ENCODE measurements around the gene GMNN. TPM values are rescaled to one million over a fixed set of nuclear protein-coding genes. Genes with fewer than 3 reads are reported as not detected.
"Not testable (repeated sequence)": the region's sequence is repeated elsewhere in the genome, so short reads cannot be mapped to it uniquely, and the experiment has no call there.

GMNN gene
- total RNA-seq, 1 experiment from 2014 or later: 114 TPM

DNA sequence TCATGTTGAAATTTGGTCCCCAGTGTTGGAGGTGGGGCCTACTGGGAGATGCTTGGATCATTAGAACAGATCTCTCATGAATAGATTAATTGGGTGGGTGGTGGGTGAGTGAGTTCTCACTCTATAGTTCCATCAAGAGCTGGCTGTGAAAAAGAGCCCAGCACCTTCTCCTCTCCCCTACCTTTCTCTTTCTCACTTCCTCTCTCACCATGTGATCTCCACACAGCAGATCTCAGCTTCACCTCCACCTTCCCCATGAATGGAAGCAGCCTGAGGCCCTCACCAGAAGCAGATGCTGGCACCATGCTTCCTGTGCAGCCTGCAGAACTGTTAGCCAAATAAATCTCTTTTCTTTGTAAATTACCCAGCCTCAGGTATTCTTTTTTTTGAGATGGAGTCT, 12.9 kb upstream of the GMNN start:
- no peak for DNase-seq (ENCODE audit: low read depth)

- DNase-seq (ENCODE audit: low read depth): no peak
These were observed 11.2 kb upstream of the GMNN start for GRCh38 chr6:24763578-24763977.

- DNase-seq (ENCODE audit: low read depth): not testable (repeated sequence)
These were observed 9.6 kb upstream of the GMNN start for GRCh38 chr6:24764833-24765828.

GRCh38 chr6:24765968-24766367, 8.8 kb upstream of the GMNN start:
- not testable (repeated sequence) for DNase-seq (ENCODE audit: low read depth)

- no peak for DNase-seq (ENCODE audit: low read depth)
These were observed 7.9 kb upstream of the GMNN start for GRCh38 chr6:24766680-24767462.

GRCh38 chr6:24768361-24768760, 6.4 kb upstream of the GMNN start:
- DNase-seq (ENCODE audit: low read depth): peak; percentile 28

DNA sequence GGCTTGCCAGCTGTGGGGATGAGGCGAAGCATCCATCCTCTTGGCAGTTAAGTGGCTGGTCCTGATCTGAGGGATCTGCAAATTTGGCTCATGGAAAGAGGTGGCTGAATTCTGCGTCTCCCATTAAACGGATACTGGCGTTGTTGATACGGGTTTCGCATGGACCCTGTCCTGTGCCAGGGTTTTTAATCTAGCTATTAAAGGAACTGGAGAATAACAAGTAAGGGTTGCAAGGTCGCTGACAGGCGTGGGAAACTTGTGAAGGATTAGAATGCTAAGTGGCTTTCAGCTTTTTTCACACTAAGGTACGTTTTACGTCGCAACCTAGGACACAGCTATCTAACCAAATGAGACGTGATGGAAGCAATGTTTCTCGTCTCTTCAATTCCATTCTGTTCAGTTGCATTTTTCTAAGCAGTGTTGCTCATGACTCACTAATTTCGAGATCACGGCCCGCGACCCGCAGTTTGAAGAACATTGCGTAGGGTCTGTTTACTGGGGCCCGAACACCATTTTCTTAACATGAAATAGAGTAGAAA, 852 bp downstream of the GMNN start:
- DNase-seq (ENCODE audit: low read depth): peak; percentile 43

DNA sequence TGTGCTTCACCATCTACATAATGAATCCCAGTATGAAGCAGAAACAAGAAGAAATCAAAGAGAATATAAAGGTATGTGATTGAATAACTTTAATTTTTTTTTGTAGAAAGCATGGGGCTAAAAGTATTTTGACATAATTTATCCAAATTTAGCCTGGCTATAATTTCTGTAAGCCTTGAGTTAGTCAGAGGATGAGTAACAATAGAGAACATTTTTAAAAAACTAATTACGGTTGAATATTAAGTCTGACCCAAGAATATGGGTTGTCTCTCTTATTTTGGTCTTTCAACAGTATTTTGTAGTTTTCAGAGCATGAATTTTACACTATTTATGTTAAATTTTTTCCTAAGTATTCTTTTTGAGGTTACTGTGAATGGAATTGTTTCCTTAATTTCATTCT, 2.5 kb downstream of the GMNN start:
- DNase-seq (ENCODE audit: low read depth): no peak

DNA sequence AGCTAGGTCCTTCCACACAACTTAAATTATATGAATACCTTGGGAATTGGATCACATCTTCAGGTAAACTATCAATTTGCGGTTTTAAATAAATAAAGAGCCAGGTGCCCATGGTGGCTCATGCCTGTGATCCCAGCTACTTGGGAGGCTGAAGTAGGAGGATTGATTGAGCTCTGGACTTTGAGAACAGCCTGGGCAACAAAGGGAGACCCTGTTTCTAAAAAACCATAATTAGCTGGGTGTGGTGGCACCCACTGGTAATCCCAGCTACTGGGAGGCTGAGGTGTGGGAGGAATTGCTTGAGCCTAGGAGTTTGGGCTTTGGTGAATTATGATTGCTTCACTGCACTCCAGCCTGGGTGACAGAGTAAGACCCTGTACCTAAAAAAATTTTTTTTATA, 3.4 kb downstream of the GMNN start:
- DNase-seq (ENCODE audit: low read depth): no peak

GRCh38 chr6:24778878-24779277, 4.1 kb downstream of the GMNN start:
- DNase-seq (ENCODE audit: low read depth): no peak

DNA sequence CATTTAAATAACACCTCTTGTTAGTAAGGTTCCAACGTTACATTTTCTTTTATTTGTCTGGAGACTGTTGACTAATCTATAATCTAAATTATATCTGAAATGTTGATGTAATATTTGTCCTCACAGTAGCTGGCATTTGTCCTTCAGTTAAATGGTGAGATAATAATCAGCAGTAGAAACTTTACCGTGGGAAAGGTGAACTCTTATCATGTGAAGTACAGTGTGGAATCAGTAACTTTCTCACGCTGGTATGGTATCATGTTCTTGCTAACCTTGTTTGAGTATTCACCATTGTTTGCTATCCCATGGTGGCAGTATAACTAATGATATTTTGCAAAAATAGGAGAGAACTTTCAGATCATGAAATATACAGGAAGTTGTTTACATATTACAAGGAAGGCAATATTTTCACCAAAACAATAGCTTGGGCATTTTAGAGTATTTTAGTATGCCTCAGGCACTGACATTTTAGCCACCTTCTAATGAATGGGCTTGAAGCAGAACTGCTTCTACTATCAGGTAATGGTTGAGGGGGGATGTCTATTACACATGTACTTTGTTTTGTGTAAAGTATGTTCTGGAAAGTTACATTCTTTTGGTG, 4.8 kb downstream of the GMNN start:
- no peak for DNase-seq (ENCODE audit: low read depth)

- DNase-seq (ENCODE audit: low read depth): no peak
These were observed 5.5 kb downstream of the GMNN start for GRCh38 chr6:24780206-24780605.

GRCh38 chr6:24788031-24788665, 13.4 kb downstream of the GMNN start:
- no peak for DNase-seq (ENCODE audit: low read depth)

- DNase-seq (ENCODE audit: low read depth): no peak
These were observed 20.4 kb downstream of the GMNN start for GRCh38 chr6:24795106-24795505.

GRCh38 chr6:24796616-24797290, 22.0 kb downstream of the GMNN start:
- no peak for DNase-seq (ENCODE audit: low read depth)

GRCh38 chr6:24797596-24798216, 23.0 kb downstream of the GMNN start:
- no peak for DNase-seq (ENCODE audit: low read depth)

DNA sequence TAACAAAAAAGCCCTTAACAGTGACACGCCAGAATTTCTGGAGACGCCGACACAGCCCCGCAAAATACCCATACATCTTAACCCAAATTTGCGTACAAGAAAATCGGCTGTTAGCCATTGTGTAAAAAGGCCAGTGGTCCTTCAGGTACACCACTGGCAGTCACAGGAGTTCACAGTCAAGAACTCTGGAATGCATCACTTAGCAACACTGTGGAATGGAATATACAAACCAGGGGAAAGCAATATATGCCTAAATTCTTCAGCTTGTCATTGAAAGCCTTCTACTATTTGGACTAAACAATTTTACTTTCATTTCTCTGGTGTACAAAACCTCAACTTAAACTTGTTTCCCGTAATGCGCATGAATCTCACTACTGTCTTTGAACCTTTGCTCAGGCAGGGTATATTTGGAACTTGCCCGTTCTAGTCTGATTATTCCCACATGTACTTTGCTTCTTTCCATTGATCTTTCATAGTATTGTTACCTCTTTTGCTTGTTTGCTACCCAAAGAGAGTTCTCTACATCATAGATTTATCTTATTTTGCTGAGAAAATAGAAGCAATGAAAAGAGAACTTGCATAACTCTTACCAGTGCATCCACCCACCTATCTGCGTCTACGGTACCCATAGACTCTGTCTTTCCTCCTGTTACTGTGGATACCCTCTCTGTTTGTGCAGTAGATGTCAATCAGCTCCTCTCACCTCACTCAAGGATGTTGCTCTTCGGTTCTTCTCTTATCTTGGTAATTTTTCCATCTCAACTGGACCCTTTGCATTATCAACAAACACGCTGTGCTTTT, 24.2 kb downstream of the GMNN start, which contains the start of gene ARMH2:
Gene ARMH2 (minus strand): TSS at position 178 of the 801 bp plus-strand sequence. CDS start 60 bp downstream, at position 118.
- DNase-seq (ENCODE audit: low read depth): no peak

GRCh38 chr6:24799541-24799915, 24.8 kb downstream of the GMNN start:
- DNase-seq (ENCODE audit: low read depth): no peak

DNA sequence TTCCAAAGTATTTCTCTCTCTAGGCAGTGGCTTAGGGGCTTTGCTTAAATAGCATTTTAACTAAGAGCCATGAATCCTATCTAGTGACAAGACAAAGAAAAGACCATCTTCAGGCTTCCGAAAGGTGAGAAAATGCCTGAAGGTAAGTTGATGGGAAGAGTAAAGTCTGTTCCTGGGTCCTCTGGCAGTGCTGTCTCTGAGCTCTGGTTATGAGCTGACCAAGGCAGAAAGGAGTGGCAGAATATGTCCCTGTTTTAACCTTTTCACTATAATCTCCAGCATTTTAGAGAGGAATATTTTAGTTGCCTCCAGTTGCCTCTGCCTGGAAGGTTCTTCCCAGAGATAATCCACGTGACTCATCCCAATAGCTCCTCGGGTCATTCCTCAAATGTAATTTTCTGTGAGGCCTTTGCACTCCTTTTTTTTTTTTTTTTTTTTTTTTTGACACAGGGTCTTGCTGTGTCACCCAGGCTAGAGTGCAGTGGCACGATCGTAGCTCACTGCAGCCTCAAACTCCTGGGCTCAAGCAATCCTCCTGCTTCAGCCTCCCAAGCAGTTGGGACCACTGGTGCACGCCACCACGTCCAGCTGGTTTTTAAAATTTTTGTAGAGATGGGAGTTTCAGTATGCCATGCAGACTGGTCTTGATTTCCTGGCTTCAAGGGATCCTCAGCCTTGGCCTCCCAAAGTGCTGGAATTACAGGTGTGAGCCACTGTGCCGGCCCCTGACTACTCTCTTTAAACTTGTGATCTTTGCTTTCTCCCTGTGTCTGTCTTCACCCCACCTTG, 27.7 kb downstream of the GMNN start:
- DNase-seq (ENCODE audit: low read depth): no peak

Measured in Daoy (cell line).